CD4-positive, alpha-beta T cell treated with Interleukin-15 for 1 hour (primary cell): ENCODE data around the gene JAKMIP3.
"Not testable (repeated sequence)": the region's sequence is repeated elsewhere in the genome, so short reads cannot be mapped to it uniquely, and the experiment has no call there.

Source experiments
- DNase-seq: peaks from one replicate; pipeline ENCODE4 v3.0.0-alpha.2; 2020

The JAKMIP3 gene

DNA sequence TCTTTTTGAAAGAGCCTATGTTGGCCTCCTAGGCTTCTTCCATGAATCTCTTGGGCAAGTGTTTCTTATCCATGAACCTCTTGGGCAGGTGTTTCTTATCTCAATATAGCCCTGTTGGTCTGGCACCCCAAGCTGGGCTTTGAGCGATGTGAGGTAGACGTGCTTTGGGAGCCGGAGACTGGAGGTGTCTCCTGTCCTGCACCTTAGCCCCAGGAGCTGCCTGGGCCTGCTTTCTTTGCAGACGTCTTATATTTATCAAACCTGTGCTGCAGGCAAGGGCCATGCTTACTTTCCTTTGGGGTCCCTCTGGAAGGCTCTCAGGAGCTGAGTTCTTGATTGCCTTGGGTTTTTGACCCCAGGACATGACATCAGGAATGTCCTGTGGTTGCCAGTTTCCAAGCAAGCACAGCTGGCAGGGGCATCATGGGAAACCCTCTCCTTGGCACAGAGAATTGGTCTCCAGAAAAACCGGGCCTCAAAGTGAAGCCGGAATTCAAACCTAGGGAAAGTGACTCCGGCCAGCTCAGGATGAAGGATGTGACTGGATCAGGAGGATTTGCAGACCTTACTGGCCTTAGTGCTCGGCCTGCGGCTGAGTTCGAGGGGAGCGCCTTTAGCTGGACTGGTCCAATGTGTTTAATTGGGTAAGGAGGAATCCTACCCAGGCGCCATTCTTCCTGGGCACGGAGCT lies 2.8 kb downstream of the JAKMIP3 start:
- DNase-seq, result no peak

GRCh38 chr10:132069122-132069848 lies 3.5 kb downstream of the JAKMIP3 start:
- DNase-seq, result no peak

GRCh38 chr10:132069849-132070182 lies 4.1 kb downstream of the JAKMIP3 start:
- DNase-seq, result no peak

- no peak for DNase-seq
Measured at GRCh38 chr10:132070724-132071123, 5.0 kb downstream of the JAKMIP3 start.

GRCh38 chr10:132071667-132072066 lies 5.9 kb downstream of the JAKMIP3 start:
- no peak for DNase-seq

DNA sequence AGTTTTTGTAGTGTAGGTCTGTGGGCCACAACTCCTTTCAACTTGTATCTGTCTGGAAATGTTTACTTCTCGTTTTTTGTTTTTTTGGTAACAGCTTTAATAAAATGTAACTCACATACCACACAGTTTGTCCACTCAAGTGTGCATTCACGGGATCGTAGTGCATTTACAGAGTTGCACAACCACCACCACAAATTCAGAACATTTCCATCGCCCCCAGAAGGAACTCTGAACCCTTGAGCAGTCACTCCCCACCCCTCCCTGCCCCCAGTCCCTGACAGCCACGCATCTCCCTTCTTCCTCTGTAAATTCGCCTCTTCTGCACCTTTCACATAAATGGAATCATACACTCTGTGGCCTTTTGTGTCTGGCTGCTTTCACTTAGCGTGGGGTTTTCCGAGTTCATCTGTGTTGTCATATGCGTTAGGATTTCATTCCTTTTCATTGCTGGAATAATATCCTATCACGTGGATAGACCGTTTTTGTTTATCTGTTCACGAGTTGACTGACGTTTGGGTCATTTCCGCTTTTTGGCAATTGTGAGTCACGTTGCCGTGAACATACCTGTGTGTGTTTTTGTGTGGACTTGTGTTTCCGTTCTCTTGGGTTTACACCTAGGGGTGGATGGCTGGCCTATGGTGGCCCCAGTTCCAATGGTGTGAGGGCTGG lies 10.3 kb downstream of the JAKMIP3 start:
- no peak for DNase-seq

- no peak for DNase-seq
Measured at GRCh38 chr10:132076578-132077081, 10.9 kb downstream of the JAKMIP3 start.

GRCh38 chr10:132077091-132077490 lies 11.3 kb downstream of the JAKMIP3 start:
- DNase-seq, result no peak

GRCh38 chr10:132078746-132079345 lies 13.1 kb downstream of the JAKMIP3 start:
- DNase-seq, result no peak

GRCh38 chr10:132084384-132084783 lies 18.6 kb downstream of the JAKMIP3 start:
- not testable (repeated sequence) for DNase-seq

- not testable (repeated sequence) for DNase-seq
Measured at GRCh38 chr10:132093236-132093635, 27.5 kb downstream of the JAKMIP3 start.

- no peak for DNase-seq
Measured at GRCh38 chr10:132094581-132095234, 29.0 kb downstream of the JAKMIP3 start.

DNA sequence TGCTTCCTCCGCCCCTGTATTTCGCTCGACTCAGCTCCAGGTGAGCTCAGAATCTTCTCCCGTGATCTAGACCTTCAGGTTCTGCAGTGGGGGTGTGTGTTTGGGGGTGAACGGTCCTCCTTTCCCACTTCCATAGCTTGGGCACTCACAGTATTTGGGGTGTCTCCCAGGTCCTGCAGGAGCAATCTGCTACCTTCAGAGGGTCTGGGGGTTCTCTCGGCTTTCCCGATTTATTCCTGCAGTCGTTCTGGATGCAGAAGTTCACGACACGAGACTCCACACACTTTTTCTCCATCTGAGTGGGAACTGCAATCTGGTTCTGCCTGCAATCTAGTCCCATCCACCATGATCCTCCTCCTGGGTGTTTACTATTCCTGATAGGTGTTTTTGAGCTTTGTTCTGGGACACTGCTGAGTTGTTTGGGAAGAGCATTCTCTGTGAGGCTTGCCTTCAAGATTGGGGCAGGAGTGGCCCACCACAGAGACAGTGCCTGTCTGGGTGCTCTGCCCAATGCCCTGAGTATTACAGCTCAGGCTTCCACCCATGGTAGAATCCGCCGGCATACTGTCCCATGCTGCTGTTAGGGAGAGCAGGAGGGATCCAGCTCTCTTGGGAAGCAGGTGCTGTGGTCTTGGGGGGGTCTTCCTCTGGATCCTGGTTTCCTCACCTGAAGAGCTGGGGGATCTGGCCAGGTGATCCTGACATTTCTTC lies 29.8 kb downstream of the JAKMIP3 start:
- no peak for DNase-seq

DNA sequence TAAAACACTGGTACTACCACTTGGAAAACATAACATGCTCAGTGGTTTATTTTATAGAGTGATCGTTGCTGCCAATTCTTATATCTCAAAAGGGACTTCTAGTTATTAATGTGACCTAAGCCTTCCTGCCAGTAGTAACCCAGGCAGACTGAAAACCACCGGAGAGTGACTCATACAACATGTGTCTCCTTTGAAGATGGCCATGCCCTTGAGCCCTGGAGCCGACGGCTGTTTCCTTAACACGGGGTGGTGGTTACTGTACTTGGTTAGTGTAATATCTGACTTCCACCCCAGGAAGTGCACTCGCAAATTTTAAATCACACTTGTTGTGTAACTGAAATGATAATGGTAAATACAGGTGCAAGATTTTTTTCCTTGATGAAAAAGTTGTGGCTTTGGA lies 30.5 kb downstream of the JAKMIP3 start:
- no peak for DNase-seq

GRCh38 chr10:132096863-132097478 lies 31.2 kb downstream of the JAKMIP3 start:
- no peak for DNase-seq

DNA sequence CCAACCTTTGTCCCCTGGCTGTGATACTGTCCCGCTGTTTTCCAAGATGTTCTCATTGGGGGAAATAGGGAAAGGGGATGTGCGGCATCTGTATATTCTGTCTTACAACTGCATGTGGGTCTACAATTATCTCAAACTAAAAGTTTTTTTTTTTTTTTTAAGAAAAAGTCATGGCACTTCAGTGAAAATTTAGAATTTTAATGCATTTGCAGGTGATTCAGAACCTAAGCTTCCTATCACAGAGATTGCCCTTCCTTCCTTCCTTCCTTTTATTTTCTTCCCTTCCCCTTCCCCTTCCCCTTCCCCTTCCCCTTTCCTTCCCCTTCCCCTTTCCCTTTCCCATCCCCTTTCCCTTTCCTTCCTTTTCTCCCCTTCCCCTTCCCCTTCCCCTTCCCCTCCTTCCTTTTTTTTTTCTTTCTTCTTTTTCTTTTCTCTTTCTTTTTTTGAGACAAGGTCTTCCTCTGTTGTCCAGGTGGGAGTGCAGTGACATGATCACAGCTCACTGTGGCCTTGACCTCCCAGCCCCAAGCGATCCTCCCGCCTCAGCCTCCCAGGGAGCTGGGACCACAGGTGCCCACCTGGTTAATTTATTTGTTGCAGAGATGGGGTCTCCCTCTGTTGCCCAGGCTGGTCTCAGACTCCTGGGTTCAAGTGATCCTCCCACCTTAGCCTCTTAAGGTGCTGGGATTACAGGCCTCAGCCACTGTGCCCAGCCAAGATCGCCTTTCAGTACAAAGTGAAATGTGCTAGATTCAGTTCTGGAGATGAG lies 32.0 kb downstream of the JAKMIP3 start:
- no peak for DNase-seq

GRCh38 chr10:132098539-132099388 lies 33.0 kb downstream of the JAKMIP3 start:
- no peak for DNase-seq

- DNase-seq, result no peak
Measured at GRCh38 chr10:132099389-132100090, 33.8 kb downstream of the JAKMIP3 start.

- DNase-seq, result no peak
Measured at GRCh38 chr10:132100091-132100481, 34.3 kb downstream of the JAKMIP3 start.
